GM18951 (cell line): ENCODE measurements around the gene TMEM191C.
"Not testable (repeated sequence)": the region's sequence is repeated elsewhere in the genome, so short reads cannot be mapped to it uniquely, and the experiment has no call there.

Experiments
- POLR2A ChIP-seq: IDR thresholded peaks from 4 replicates; pipeline ENCODE4 v1.6.1; 2011; ENCODE audit warnings: mild to moderate bottlenecking; ENCODE audit not compliant: insufficient read length, insufficient read depth; ENCODE audit errors: extremely low read depth
- in situ Hi-C: fragments of 300-500 bp; cut with MboI; formaldehyde crosslinking; loops from one replicate; pipeline ENCODE4 v1.12.0; 2022; ENCODE audit warnings: low sequenced_read_pairs, mixed read lengths, inconsistent platforms; ENCODE audit not compliant: unreplicated experiment

TMEM191C gene

DNA sequence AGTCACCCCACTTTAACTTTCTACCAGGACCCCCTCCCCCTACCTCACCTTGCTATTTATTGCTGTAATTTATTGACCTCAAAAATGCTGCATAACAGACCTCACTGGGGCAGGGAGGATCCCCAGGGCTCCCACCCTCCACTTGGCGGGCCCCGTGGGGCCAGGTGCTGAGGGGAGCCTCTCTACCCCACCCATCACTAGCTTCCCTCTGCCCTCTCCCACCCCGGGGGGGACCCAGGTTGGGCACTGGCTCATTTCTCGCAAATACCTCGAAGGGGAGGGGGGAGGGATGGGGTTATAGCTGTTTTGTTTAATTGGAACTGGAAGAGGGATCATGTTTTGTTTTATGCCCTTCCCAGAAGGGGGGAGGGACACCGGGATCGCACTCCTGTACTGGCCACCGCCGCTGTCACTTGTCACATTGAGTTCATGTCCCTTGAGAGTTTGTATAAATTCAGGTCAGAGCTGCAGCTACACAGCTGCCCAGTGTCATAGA is 16.3 kb upstream of the TMEM191C start:
- no peak for TF ChIP-seq POLR2A
- in situ Hi-C loops = no loop called here

DNA sequence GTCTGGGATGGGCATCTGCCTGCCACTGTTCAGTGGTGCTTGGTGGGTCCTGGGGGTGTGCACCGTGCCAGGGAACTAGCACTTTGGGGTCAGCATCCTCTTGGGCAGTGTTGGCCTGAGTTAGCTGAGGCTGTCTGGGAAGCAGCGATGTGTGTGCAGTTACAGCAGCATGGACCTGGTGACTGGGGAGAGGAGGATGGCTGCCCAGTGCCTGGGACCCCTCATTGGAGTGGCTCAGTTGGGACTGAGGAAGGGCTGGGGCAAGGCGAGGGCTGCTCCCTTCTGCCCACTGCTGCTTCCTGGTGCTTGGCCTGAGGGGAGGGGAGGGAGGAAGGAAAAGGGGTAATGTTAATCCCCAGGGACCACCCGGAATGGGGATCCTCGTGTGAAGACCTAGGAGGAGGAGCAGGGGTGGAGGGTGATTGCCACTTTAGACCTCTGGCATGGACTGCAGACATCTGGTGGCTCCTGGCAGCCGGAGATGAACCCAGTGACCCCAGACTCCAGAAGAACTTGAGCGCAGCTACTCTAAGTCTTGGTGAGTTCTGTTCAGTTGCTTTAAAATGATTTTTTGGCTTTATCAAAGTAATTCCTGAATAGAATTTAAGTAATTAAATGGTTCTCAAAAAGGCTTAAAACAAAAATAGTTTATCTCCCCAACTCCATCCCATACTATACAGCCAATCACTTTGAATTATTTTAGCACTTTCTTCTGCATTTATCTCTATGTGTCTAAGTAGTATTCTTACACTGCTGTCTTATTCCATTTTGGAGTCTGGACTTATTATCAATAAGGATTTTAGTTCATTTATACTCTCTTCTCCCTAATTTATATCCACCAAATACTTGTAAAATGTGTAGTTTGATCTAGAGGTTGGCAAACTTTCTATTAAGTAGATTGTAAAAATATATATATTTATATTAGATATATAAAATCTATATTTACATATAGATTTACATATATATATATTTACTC is 15.4 kb upstream of the TMEM191C start:
- in situ Hi-C loops = no loop called here
- no peak for TF ChIP-seq POLR2A

DNA sequence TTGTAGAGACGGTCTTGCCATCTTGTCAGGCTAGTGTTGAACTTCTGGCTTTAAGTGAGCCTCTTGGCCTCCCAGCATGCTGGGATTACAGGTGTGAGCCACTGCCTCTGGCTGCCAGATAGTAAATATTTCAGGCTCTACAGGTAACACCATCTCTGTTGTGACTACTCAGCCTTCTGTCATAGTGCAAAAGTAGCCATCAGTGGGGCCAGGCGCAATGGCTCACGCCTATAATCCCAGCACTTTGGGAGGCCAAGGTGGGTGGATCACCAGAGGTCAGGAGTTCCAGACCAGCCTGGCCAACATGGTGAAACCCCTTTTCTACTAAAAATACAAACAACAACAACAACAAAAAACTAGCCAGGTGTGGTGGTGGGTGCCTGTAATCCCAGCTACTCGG is 14.5 kb upstream of the TMEM191C start:
- in situ Hi-C loops = not testable (repeated sequence)

DNA sequence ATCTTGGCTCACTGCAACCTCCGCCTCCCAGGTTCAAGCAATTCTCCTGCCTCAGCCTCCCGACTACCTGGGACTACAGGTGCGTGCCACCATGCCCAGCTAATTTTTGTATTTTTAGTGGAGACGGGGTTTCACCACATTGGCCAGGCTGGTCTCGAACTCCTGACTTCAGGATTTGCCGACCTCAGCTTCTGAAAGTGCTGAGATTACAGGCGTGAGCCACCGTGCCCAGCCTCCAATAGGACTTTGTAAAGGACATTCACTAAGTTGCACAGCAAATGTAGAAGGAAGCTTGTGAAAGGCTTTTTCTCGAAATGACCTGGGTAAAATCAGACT is 12.2 kb upstream of the TMEM191C start:
- in situ Hi-C loops = not testable (repeated sequence)

DNA sequence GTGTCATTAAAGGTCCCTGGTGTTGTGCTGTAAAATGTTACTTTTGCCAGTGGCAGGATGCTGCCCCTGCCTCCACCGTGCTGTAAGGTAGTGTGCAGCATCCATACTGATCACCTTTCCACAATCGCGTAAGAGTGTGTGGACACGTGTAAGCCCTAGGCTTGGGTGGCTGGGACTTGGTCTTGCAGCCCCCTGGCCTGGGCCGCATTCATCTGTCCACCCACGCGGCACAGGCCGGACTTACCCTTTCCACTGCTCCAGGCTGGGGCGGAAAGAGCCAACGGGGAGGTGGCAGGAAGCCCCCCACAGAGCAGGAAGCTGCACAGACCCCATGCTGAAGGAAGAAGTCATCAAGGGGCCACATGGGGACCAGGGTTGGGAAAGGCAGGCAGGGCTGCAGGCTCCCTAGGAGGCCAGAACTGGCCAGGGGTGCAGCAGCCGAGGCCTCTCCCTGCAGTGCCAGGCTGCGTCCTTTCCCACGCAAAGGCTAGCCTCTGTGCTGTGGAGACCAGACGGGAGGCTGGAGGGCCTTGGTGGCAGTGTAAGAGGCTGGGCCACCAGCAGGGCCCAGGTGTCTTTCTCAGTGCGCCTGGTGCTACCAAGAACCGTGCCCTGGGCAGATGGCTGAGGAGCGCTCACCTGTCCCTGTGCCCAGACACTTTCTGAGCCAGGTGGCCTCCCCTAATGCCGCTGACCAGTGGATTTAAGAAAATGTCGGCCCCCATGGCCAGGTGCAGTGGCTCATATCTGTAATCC is 11.7 kb upstream of the TMEM191C start:
- in situ Hi-C loops = no loop called here
- TF ChIP-seq POLR2A = no peak

DNA sequence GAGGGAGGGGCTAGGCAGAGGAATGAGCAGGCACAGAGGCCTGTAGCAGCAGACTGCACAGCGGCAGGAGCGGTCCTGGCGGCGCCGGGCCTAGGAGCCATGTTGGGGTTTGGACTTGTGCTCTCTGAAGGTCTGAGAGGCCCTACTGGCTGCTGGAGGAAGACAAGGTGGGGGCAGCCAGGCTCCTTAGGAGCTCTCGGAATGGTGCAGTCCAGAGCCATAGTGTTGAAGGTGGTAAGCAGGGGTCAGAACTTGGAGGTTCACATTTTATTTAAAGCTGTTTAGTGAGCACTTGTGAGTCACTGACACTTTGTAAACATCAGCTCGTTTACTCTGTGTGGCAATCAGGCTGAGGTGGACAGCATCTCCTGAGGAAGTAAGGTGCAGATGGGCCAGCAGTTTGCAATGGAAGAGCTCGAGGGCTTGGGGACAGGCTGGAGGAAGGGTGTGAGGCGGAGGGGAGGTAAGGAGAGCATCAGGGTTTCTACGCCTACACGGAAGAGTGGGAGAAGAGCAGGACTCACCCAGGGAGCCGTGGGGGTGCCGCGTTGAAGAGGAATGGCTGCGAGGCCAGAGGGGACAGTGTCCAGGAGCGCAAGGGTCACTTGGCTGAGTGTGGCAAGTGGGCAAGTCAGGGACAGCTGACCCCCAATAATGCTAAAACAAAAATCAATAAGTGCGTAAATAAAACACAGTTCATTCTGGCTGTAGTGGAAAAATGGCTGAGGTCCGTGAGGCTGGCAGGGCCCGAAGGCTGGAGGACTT is 10.0 kb upstream of the TMEM191C start:
- in situ Hi-C loops = no loop called here
- TF ChIP-seq POLR2A = no peak

DNA sequence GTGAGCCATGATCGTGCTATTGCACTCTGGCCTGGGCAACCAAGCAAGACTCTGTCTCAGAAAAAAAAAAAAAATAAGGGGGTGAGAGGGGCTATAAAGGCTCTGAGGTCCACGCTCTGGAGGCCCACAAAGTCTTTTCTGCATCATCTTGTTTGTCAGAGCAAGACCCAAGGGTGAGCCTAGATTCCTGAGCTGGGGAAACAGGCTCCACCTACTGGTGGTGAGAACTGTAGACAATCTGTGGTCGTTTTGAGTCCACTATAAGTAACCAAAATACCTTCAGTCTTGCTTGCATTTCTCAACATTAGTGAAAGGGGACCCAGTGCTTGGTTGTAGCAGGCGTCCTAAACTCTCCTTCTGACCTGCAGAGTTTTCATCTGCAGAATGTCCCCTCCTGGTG is 4.5 kb upstream of the TMEM191C start:
- in situ Hi-C loops = not testable (repeated sequence)

DNA sequence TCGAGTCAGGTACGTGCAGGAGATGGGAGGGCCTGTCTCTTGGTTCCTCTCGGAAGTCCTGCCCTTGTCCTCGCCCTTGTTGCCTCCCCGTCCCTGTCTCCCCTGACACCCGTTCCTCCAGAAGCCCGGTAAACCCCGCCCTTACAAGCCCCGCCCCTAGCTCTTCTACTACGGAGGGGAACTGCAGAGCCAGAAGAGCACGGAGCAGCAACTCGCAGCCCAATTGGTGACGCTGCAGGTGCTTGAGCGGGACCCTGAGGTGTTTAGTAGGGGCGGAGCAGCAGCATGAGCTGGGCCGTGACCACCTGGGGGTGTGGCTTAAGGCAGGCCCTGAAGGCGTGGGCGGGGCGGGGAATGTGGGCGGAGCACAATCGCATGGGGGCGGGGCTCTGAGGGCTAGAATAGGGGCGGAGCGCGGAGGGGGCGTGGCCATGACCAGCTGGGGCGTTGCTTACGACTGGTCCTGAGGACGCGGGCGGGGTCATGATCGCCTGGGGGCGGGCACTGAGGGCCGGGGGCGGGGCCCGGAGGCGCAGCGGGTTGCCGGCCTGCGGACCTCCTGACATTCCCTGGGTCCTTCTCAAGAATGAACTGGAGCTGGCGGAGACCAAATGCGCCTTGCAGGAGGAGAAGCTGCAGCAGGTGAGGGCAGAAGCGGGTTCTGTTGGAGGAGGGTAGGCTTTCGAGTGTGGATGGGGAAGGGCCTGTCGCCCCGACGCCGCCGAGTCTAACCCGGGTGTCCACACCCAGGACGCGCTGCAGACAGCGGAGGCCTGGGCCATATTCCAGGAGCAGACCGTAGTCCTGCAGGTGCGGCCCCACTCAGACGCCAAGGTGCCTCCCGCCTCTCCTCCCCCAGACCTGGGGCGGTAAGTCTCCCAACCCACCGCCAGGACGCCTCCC is 1.3 kb downstream of the TMEM191C start:
- in situ Hi-C loops = not testable (repeated sequence)

DNA sequence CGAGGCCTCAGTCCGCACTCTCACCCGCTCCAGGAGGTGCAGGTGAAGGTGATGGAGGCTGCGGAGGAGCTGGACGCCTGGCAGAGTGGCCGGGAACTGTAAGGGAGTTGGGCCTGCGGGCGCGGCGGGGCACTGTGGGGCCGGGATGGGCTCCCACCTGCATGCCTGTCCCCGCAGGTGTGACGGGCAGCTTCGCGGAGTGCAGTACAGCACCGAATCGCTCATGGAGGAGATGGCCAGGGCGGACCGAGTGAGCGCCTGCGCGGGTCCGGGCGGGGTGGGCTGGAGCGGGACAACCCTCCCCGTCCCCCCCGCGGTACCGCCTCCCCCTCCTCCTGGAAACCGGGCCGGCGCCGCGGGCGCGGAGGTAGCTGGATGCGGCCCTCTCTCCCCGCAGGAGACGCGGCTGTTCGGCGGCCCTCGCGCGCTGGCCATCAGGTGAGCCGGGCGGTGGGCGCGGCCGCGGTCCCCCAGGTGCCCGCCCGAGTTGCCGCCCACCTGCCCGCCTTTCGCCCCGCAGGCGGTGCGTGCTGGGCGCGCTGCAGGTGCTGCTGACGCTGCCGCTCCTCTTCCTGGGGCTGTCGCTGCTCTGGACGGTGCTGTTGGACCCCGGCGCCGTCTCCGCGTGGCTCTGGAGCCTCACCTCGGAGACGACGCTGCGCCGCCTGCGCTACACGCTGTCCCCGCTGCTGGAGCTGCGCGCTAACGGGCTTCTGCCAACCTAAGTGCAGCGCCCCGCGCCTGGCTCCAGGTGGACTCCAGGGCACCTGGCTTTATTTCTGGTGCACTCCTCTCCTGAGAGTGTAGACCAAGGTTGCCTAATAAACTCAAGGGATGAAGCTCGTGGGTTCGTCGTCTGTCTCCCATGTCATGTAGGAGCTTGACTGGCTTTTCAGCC is 2.2 kb downstream of the TMEM191C start:
- in situ Hi-C loops = not testable (repeated sequence)

DNA sequence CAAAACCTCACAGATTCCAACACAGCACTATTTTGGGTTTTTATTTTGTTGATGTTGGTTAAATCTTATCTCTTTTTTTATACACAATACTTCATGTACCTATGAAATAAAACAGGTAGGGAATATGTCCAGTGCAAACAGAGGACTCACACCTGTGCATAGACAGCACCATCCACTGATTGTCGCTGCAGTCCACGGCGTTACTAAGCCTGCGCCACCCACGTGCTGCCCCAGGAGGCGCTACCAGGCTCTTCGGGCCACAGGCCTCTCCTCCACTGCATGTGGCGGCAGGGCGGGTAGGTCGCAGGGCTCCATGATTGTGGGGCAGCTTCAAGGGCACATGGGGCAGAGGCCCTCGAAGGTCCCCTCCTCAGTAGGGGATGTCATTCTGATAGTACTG is 5.8 kb downstream of the TMEM191C start:
- in situ Hi-C loops = not testable (repeated sequence)

DNA sequence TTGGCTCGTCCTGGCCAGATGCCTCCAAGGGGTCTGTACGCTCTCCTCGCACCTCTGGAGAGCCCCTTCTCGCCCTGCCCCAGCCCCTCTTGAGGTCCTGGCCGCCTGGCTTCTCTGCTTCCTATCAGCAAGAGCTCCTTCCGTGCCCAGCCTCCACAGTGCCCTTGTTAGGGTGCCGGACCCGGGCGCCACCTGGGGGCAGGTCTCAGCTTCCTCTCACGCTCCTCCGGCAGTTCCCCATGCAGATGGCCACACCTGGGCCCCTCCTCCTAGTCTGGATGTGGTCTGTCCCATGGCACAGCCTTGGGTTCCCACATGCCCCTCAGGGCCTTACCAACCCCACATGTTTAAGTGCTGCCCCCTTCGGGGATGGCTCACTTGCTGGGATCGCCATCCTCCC is 6.5 kb downstream of the TMEM191C start:
- in situ Hi-C loops = not testable (repeated sequence)

DNA sequence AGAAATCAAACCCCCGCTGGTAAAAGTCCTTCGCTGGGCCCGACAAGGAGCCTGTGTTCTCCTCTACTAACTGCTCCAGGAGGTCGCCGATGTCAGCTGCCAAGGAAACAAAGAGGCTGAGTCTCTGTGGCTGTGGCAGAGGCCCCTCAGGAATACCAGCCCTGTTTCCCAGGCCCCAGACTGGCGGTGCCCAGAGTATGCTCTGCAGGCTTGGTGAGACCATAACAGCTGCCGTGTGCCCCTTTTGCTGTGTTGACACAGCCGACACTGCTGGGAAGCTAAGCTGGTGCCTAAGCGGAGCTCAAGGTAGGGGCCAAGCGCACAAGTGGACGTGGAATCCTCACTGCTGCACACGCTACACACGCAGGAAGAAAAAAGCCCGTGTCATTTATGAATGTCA is 16.9 kb downstream of the TMEM191C start:
- in situ Hi-C loops = loop anchor here (25.0 kb wide), 1 partner anchor 747 kb away; no protein-coding TSS in a partner anchor

DNA sequence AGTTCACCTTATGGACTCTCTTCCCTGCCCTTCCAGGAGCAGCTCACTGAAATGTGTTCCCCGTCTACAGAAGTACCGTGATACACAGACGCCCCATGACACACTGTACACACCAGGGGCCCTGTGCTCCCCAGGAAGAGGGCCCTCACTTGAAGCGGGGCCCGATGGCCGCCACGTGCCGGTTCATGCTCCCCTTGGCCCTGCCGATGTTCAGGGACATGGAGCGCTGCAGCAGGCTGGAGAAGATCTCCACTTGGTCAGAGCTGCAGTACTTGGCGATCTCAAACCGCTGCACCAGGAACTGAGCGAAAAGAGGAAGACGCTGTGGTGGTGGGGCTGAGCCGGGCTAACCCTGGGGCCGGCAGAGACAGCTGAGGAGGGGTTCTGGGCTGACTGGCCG is 20.5 kb downstream of the TMEM191C start:
- in situ Hi-C loops = loop anchor here (25.0 kb wide), 1 partner anchor 750 kb away; no protein-coding TSS in a partner anchor

DNA sequence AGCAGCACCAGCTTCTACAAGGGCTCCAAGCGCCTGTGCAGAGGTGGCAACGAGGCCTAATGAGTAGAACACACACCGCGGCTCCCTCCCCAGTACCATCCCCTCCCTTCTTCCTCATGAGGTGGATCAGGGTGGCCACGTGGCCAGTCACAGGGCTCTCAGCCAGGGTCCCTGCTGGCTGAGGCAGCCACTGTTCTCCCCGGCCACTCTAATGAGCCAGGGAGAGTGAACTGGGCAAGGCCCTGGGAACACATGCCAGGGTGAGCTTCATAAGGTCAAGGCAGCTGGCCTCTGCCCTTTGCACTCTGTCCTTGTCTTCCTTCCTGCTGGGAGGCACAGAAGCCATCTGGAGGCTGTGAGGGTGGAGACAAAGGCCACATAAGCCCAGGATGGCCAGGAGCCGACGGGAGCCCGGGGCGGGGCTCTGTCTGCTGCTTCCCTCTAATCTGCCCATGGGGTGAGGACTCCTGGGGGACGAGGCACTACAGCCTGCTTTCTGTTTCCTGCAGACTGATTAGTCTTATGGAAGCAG is 22.0 kb downstream of the TMEM191C start:
- in situ Hi-C loops = loop anchor here (25.0 kb wide), 1 partner anchor 752 kb away; no protein-coding TSS in a partner anchor

DNA sequence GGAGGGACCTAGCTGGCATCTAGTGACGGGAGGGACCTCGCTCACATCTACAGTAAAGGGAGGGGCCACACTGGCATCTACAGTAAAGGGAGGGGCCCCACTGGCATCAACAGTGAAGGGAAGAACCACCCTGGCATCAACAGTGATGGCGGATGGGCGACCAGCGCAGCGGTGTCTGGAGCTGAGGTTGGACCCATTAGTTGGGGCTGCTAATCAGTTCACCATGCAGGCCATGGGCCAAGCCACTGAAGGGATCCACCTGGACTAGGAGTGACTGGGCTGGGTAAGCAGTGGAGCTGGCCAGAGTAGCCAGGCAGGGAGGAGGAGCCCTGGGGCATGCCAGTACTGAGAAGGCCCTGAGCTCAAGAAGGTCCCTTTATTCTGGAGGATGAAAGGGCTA is 23.4 kb downstream of the TMEM191C start:
- in situ Hi-C loops = loop anchor here (25.0 kb wide), 1 partner anchor 753 kb away; no protein-coding TSS in a partner anchor

DNA sequence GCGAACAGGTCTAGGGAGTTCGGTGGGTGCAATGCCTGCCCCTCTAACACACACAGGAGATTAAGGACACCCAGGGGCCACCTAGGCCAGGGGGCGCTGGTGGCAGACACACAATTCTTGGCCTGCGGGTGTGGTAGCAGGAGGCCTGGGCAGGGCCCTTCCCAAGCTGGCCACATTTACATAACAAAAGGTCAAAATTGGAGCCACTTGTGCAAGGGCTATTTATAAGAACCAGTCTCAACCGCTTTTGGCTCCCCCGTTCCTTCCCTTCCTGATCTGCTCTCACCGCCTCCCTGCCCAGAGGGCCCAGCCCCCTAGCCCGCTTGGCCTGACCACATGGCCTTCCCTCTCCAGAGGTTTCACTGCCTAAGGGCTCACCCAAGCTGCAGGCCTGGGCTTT is 25.1 kb downstream of the TMEM191C start:
- in situ Hi-C loops = loop anchor here (25.0 kb wide), 1 partner anchor 755 kb away; no protein-coding TSS in a partner anchor
